Measurements from ENCODE around the gene YIF1A. TPM values are rescaled to one million over a fixed set of nuclear protein-coding genes. Genes with fewer than 3 reads are reported as not detected.
A peak's percentile ranks its signal among the peaks of the same experiment; 100 is the strongest.

Gene YIF1A
- total RNA-seq, 4 donors from 2014 or later: 60.6 to 99.7 (median 72.3) TPM

GRCh38 chr11:66317723-66318599, 29.0 kb upstream of the YIF1A start:
- no peak overlapping the region for H3K4me3 ChIP-seq
- in situ Hi-C loops (cut with MboI; ENCODE audit: low pct_ligation_motif_present in 1 of 4, low pct_unique_long_range_greater_than_20kb in 1 of 4, low sequenced_read_pairs in 3 of 4): no loop called here
- peaks cover 15 to 39% (median 28%) of the 10 kb centered on the region in 4 donors for H3K4me1 ChIP-seq
- 42% methylated on average over 15 of the region's 16 CpGs; no CpG with 5 or more reads in 1 of the 2 donors for WGBS, 2 donors (ENCODE audit: low coverage in 1 of 2)
- no peaks in the 10 kb centered on the region for H3K36me3 ChIP-seq
- H3K9me3 ChIP-seq: no peaks in the 10 kb centered on the region
- DNase-seq: peak; percentile 47
- intact Hi-C loops (cut with DNase I; ENCODE audit: low total_unique reads): no loop called here
- no peaks in the 10 kb centered on the region for H3K27me3 ChIP-seq
- H3K27ac ChIP-seq: peak overlapping the region; percentile 79 to 95 (median 88)
- TF ChIP-seq EP300 (IDR thresholded peaks at IDR 0.05; ENCODE audit: low read depth): no peak
- no peak for TF ChIP-seq POLR2A (IDR thresholded peaks at IDR 0.05)
- no peak for TF ChIP-seq POLR2AphosphoS5 (IDR thresholded peaks at IDR 0.05)
- TF ChIP-seq CTCF (IDR thresholded peaks at IDR 0.05): no peak

GRCh38 chr11:66317322-66317722, 28.4 kb upstream of the YIF1A start:
- H3K9me3 ChIP-seq: no peaks in the 10 kb centered on the region
- no peak for TF ChIP-seq EP300 (IDR thresholded peaks at IDR 0.05; ENCODE audit: low read depth)
- no peak for TF ChIP-seq CTCF (IDR thresholded peaks at IDR 0.05)
- TF ChIP-seq POLR2A (IDR thresholded peaks at IDR 0.05): no peak
- TF ChIP-seq POLR2AphosphoS5 (IDR thresholded peaks at IDR 0.05): no peak
- in situ Hi-C loops (cut with MboI; ENCODE audit: low pct_ligation_motif_present in 1 of 4, low pct_unique_long_range_greater_than_20kb in 1 of 4, low sequenced_read_pairs in 3 of 4): no loop called here
- H3K4me1 ChIP-seq: peaks cover 16 to 41% (median 29%) of the 10 kb centered on the region in 4 donors
- intact Hi-C loops (cut with DNase I; ENCODE audit: low total_unique reads): no loop called here
- H3K36me3 ChIP-seq: no peaks in the 10 kb centered on the region
- peak overlapping the region; percentile 79 to 95 (median 88) for H3K27ac ChIP-seq
- 40 to 51% methylated on average over 1 to 12 of the region's 14 CpGs for WGBS, 2 donors (ENCODE audit: low coverage in 1 of 2)
- DNase-seq: no peak
- peak overlapping the region; percentile 25 to 44 (median 40) for H3K4me3 ChIP-seq
- H3K27me3 ChIP-seq: no peaks in the 10 kb centered on the region

GRCh38 chr11:66316849-66317251, 27.9 kb upstream of the YIF1A start, which contains the start of gene CD248:
Gene CD248 (minus strand): TSS chr11:66317044. CDS start chr11:66317027, 17 bp downstream.
- TF ChIP-seq POLR2AphosphoS5 (IDR thresholded peaks at IDR 0.05): peak in 2 of 3 donors; percentile 26 to 38
- TF ChIP-seq POLR2A (IDR thresholded peaks at IDR 0.05): no peak
- intact Hi-C loops (cut with DNase I; ENCODE audit: low total_unique reads): no loop called here
- peak; percentile 43 for DNase-seq
- H3K4me3 ChIP-seq: peak within 1 kb of the TSS; percentile 25 to 44 (median 40)
- peak within 1 kb of the TSS; percentile 79 to 95 (median 88) for H3K27ac ChIP-seq
- WGBS, 2 donors (ENCODE audit: low coverage in 1 of 2): 49% methylated on average over 21 of the region's 29 CpGs; no CpG with 5 or more reads in 1 of the 2 donors
- no peaks in the 10 kb centered on the region for H3K36me3 ChIP-seq
- no peaks in the 10 kb centered on the region for H3K9me3 ChIP-seq
- H3K4me1 ChIP-seq: peaks cover 16 to 43% (median 29%) of the 10 kb centered on the region in 4 donors
- in situ Hi-C loops (cut with MboI; ENCODE audit: low pct_ligation_motif_present in 1 of 4, low pct_unique_long_range_greater_than_20kb in 1 of 4, low sequenced_read_pairs in 3 of 4): no loop called here
- H3K27me3 ChIP-seq: no peaks in the 10 kb centered on the region

GRCh38 chr11:66315921-66316811, 27.2 kb upstream of the YIF1A start:
- Histone ChIP-seq H3K27ac (peak overlapping the region; percentile 79 to 95 (median 88)), H3K4me3 (peak overlapping the region; percentile 25 to 44 (median 40)), H3K4me1 (peaks cover 18 to 47% (median 32%) of the 10 kb centered on the region in 4 donors), H3K36me3 (no peaks in the 10 kb centered on the region), H3K9me3 (no peaks in the 10 kb centered on the region), H3K27me3 (no peaks in the 10 kb centered on the region)
- DNase-seq: no peak
- intact Hi-C loops (cut with DNase I; ENCODE audit: low total_unique reads) (no loop called here), in situ Hi-C loops (cut with MboI; ENCODE audit: low pct_ligation_motif_present in 1 of 4, low pct_unique_long_range_greater_than_20kb in 1 of 4, low sequenced_read_pairs in 3 of 4) (no loop called here)
- WGBS, 2 donors (ENCODE audit: low coverage in 1 of 2): 61% methylated on average over 41 of the region's 52 CpGs; no CpG with 5 or more reads in 1 of the 2 donors
- no peak for TF ChIP-seq POLR2A (IDR thresholded peaks at IDR 0.05)
- no peak for TF ChIP-seq EP300 (IDR thresholded peaks at IDR 0.05; ENCODE audit: low read depth)
- no peak for TF ChIP-seq CTCF (IDR thresholded peaks at IDR 0.05)
- no peak for TF ChIP-seq POLR2AphosphoS5 (IDR thresholded peaks at IDR 0.05)

All from transverse colon (tissue), 4 donors.